Measurements from ENCODE around the gene SMOC2. TPM values are rescaled to one million over a fixed set of nuclear protein-coding genes. Genes with fewer than 3 reads are reported as not detected.
"Not testable (repeated sequence)": the region's sequence is repeated elsewhere in the genome, so short reads cannot be mapped to it uniquely, and the experiment has no call there.

SMOC2 gene
- total and polyA plus RNA-seq, 2 donors (not counting 1 experiment from before 2014, with no cell fraction given): 0.37 TPM; not detected in 1

DNA sequence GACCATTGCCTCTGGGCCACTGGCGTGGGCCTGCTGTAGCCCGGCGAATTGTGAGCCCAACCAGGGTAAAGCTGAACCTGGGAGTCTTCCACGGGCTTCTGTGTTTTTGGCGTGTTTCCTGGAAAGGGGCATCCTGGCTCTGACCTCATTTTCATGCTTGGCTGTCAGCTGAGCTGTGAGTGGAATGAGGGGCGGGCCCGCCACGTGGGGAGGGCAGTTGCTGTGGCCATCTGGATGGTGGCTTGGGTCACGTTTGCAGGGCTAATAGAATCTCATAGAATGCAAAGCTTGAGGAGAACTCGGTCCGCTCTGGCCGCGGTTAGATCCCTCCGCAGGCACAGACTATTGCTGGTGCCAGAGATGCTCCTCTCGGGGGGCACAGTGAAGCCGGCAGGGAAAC, 263.0 kb downstream of the SMOC2 start:
- no peak overlapping the region for H3K9ac ChIP-seq (ENCODE audit: low read length)
- no peaks in the 10 kb centered on the region for H3K27me3 Mint-ChIP-seq
- no peak overlapping the region for H3K4me3 Mint-ChIP-seq
- H4K20me1 ChIP-seq (ENCODE audit: control insufficient read depth, insufficient read depth, low read length, poor library complexity, severe bottlenecking): no peaks in the 10 kb centered on the region
- H3K79me2 ChIP-seq (ENCODE audit: control insufficient read depth, insufficient read depth, low read length): no peaks in the 10 kb centered on the region
- H3K36me3 ChIP-seq (replicated peaks in 1 of 2; ENCODE audit: control extremely low read depth in 1 of 2, control insufficient read depth in 1 of 2, extremely low read depth in 1 of 2, insufficient read depth in 2 of 2, low read length in 1 of 2): no peaks in the 10 kb centered on the region
- no peak overlapping the region for H3K4me3 ChIP-seq (ENCODE audit: control extremely low read depth in 1 of 5, extremely low read depth in 1 of 5, insufficient read depth in 1 of 5, low read depth in 2 of 5, low read length in 4 of 5)
- peaks cover 0 to 39% (median 0%) of the 10 kb centered on the region in 3 donors for H3K9me3 ChIP-seq (ENCODE audit: control extremely low read depth in 1 of 3, control insufficient read depth in 2 of 3, insufficient read depth in 1 of 3, low read length in 2 of 3)
- intact Hi-C loops (cut with micrococcal nuclease): no loop called here
- no peaks in the 10 kb centered on the region for H3K9me3 Mint-ChIP-seq (ENCODE audit: insufficient read depth)
- DNase-seq (no peak), ATAC-seq (ENCODE audit: low read depth) (no peak)
- H3K4me1 Mint-ChIP-seq: no peaks in the 10 kb centered on the region
- no peaks in the 10 kb centered on the region for H3K4me1 ChIP-seq (ENCODE audit: control insufficient read depth in 2 of 2, insufficient read depth in 2 of 2, low read length in 2 of 2)
- H2AFZ ChIP-seq (ENCODE audit: insufficient read depth, low read depth, low read length, poor library complexity, severe bottlenecking): no peak overlapping the region
- no peak overlapping the region for H3K27ac Mint-ChIP-seq
- TF ChIP-seq EZH2 (IDR thresholded peaks at IDR 0.05; ENCODE audit: borderline replicate concordance, insufficient read depth, low read depth, low read length, poor library complexity, severe bottlenecking): no peak
- TF ChIP-seq, protein P1, sequence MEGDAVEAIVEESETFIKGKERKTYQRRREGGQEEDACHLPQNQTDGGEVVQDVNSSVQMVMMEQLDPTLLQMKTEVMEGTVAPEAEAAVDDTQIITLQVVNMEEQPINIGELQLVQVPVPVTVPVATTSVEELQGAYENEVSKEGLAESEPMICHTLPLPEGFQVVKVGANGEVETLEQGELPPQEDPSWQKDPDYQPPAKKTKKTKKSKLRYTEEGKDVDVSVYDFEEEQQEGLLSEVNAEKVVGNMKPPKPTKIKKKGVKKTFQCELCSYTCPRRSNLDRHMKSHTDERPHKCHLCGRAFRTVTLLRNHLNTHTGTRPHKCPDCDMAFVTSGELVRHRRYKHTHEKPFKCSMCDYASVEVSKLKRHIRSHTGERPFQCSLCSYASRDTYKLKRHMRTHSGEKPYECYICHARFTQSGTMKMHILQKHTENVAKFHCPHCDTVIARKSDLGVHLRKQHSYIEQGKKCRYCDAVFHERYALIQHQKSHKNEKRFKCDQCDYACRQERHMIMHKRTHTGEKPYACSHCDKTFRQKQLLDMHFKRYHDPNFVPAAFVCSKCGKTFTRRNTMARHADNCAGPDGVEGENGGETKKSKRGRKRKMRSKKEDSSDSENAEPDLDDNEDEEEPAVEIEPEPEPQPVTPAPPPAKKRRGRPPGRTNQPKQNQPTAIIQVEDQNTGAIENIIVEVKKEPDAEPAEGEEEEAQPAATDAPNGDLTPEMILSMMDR (IDR thresholded peaks at IDR 0.05): no peak
- no peaks in the 10 kb centered on the region for H3K27me3 ChIP-seq (replicated peaks in 1 of 4; ENCODE audit: control extremely low read depth in 1 of 4, control insufficient read depth in 3 of 4, insufficient read depth in 4 of 4, low read length in 3 of 4)
- ChIA-PET CTCF (no interaction called here), POLR2A (no interaction called here)
- H3K4me2 ChIP-seq (replicated peaks; ENCODE audit: low read depth, low read length, poor library complexity, severe bottlenecking): no peak overlapping the region
- WGBS (ENCODE audit: insufficient coverage): 90% methylated on average over 14 of the region's 16 CpGs
- H3K27ac ChIP-seq (ENCODE audit: low read length in 2 of 2): no peak overlapping the region

DNA sequence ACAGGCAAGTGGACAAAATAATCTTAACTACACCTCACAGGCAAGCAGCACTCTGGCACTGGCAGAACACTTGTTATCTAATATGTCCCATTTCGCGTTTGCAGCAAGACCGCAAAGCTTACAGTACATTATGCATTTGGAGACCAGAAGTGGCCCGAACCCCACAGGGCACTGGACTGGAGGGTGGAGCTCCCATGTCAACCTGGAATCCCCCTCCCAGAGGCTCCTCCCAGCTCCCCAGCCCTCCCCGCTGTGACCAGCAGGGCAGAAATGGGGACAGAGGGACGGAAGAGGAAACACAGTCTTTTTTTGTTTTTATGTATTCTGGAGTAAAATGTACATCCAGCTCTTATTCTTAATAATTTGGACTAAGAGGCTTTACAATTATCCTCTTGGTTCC, 263.7 kb downstream of the SMOC2 start:
- WGBS (ENCODE audit: insufficient coverage): 88% methylated on average over 4 of the region's 6 CpGs
- Histone ChIP-seq H3K27me3 (replicated peaks in 1 of 4; ENCODE audit: control extremely low read depth in 1 of 4, control insufficient read depth in 3 of 4, insufficient read depth in 4 of 4, low read length in 3 of 4) (no peaks in the 10 kb centered on the region), H3K36me3 (replicated peaks in 1 of 2; ENCODE audit: control extremely low read depth in 1 of 2, control insufficient read depth in 1 of 2, extremely low read depth in 1 of 2, insufficient read depth in 2 of 2, low read length in 1 of 2) (no peaks in the 10 kb centered on the region), H3K9ac (ENCODE audit: low read length) (no peak overlapping the region), H3K79me2 (ENCODE audit: control insufficient read depth, insufficient read depth, low read length) (no peaks in the 10 kb centered on the region), H3K27ac (ENCODE audit: low read length in 2 of 2) (no peak overlapping the region), H3K4me2 (replicated peaks; ENCODE audit: low read depth, low read length, poor library complexity, severe bottlenecking) (no peak overlapping the region), H2AFZ (ENCODE audit: insufficient read depth, low read depth, low read length, poor library complexity, severe bottlenecking) (no peak overlapping the region), H3K4me1 (ENCODE audit: control insufficient read depth in 2 of 2, insufficient read depth in 2 of 2, low read length in 2 of 2) (no peaks in the 10 kb centered on the region), H3K9me3 (ENCODE audit: control extremely low read depth in 1 of 3, control insufficient read depth in 2 of 3, insufficient read depth in 1 of 3, low read length in 2 of 3) (peaks cover 0 to 42% (median 0%) of the 10 kb centered on the region in 3 donors), H4K20me1 (ENCODE audit: control insufficient read depth, insufficient read depth, low read length, poor library complexity, severe bottlenecking) (no peaks in the 10 kb centered on the region), H3K4me3 (ENCODE audit: control extremely low read depth in 1 of 5, extremely low read depth in 1 of 5, insufficient read depth in 1 of 5, low read depth in 2 of 5, low read length in 4 of 5) (no peak overlapping the region)
- POLR2A ChIA-PET: no interaction called here
- ATAC-seq (ENCODE audit: low read depth) (no peak), DNase-seq (no peak)
- intact Hi-C loops (cut with micrococcal nuclease): no loop called here
- CTCF ChIA-PET: no interaction called here
- Mint-ChIP-seq H3K4me3 (no peak overlapping the region), H3K4me1 (no peaks in the 10 kb centered on the region), H3K27ac (no peak overlapping the region), H3K9me3 (ENCODE audit: insufficient read depth) (no peaks in the 10 kb centered on the region), H3K27me3 (no peaks in the 10 kb centered on the region)
- TF ChIP-seq, protein P1 (IDR thresholded peaks at IDR 0.05): no peak
- no peak for TF ChIP-seq EZH2 (IDR thresholded peaks at IDR 0.05; ENCODE audit: borderline replicate concordance, insufficient read depth, low read depth, low read length, poor library complexity, severe bottlenecking)

DNA sequence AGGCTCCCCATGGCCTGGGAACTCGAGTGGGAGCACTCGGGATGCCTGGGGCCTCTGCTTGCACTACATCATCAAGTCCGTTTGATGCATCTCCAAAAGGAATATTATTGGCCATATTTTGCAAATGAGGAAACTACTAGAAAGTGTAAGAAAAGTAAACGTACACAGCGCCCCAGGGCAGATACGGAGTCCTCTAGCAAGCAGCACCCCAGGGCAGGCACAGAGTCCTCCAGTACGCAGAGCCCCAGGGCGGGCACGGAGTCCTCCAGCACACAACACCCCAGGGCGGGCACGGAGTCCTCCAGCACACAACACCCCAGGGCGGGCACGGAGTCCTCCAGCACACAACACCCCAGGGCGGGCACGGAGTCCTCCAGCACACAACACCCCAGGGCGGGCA, 264.3 kb downstream of the SMOC2 start:
- H3K27ac ChIP-seq (ENCODE audit: low read length in 2 of 2); intact Hi-C loops (cut with micrococcal nuclease); H3K27me3 ChIP-seq (replicated peaks in 1 of 4; ENCODE audit: control extremely low read depth in 1 of 4, control insufficient read depth in 3 of 4, insufficient read depth in 4 of 4, low read length in 3 of 4); H3K36me3 ChIP-seq (replicated peaks in 1 of 2; ENCODE audit: control extremely low read depth in 1 of 2, control insufficient read depth in 1 of 2, extremely low read depth in 1 of 2, insufficient read depth in 2 of 2, low read length in 1 of 2); ATAC-seq (ENCODE audit: low read depth); DNase-seq; POLR2A ChIA-PET; H3K79me2 ChIP-seq (ENCODE audit: control insufficient read depth, insufficient read depth, low read length); H3K27me3 Mint-ChIP-seq; H3K4me3 Mint-ChIP-seq; H3K9ac ChIP-seq (ENCODE audit: low read length); CTCF ChIA-PET; H3K4me1 ChIP-seq (ENCODE audit: control insufficient read depth in 2 of 2, insufficient read depth in 2 of 2, low read length in 2 of 2); H3K9me3 Mint-ChIP-seq (ENCODE audit: insufficient read depth); H4K20me1 ChIP-seq (ENCODE audit: control insufficient read depth, insufficient read depth, low read length, poor library complexity, severe bottlenecking); H3K4me1 Mint-ChIP-seq; H3K4me3 ChIP-seq (ENCODE audit: control extremely low read depth in 1 of 5, extremely low read depth in 1 of 5, insufficient read depth in 1 of 5, low read depth in 2 of 5, low read length in 4 of 5); H3K27ac Mint-ChIP-seq; H2AFZ ChIP-seq (ENCODE audit: insufficient read depth, low read depth, low read length, poor library complexity, severe bottlenecking); H3K4me2 ChIP-seq (replicated peaks; ENCODE audit: low read depth, low read length, poor library complexity, severe bottlenecking): not testable (repeated sequence)
- peaks cover 0 to 43% (median 0%) of the 10 kb centered on the region in 3 donors for H3K9me3 ChIP-seq (ENCODE audit: control extremely low read depth in 1 of 3, control insufficient read depth in 2 of 3, insufficient read depth in 1 of 3, low read length in 2 of 3)
- WGBS (ENCODE audit: insufficient coverage): 93% methylated on average over 6 of the region's 16 CpGs

Data from B cell (primary cell).